HepG2 (cell line): ENCODE measurements around the gene ALG8. TPM values are rescaled to one million over a fixed set of nuclear protein-coding genes. Genes with fewer than 3 reads are reported as not detected.

Experiments used
- ATAC-seq: fragments of 200-7000 bp; cut with Tn5 transposase; 3 replicates; pipeline ENCODE4 v1.9.1; 2020; ENCODE audit warnings: mild to moderate bottlenecking, moderate library complexity
- BruUV-seq: library from RNA; stranded (reverse); fragments of 400-500 nt; replicated peaks from 2 replicates; lab custom pipeline; 2021; lab: Mats Ljungman, UMichigan
- CTCF ChIA-PET: fragments of 300-600 bp; formaldehyde crosslinking; extraction: SDS; loops from one replicate; lab custom pipeline; 2021; ENCODE audit warnings: low total read pairs, inconsistent platforms, low intra/inter-chr PET ratio; lab: Yijun Ruan, JAX
- POLR2A ChIA-PET: fragments of 350-600 bp; sonication (Branson Sonifier 250); formaldehyde crosslinking; loops from one replicate; lab custom pipeline; 2020; ENCODE audit warnings: antibody characterized with exemption, inconsistent platforms; lab: Yijun Ruan, JAX
- DNase-seq: peaks from one replicate; pipeline ENCODE4 v3.0.0-alpha.2; 2015; ENCODE audit warnings: low spot score
- FAIRE-seq: peaks from 3 replicates; lab custom pipeline; 2011; peaks lifted over from hg19 to GRCh38; lab: Jason Lieb, UNC
- H2AFZ ChIP-seq: one replicate; pipeline ENCODE4 v1.6.1; 2011; ENCODE audit warnings: low read length, inconsistent platforms
- H3K27ac ChIP-seq: fragments of 300-600 bp; 3 replicates; pipeline ENCODE4 v1.8.0; 2011; ENCODE audit warnings: mixed run types, mild to moderate bottlenecking, mixed read lengths, low read length, inconsistent platforms; ENCODE audit not compliant: insufficient read depth; ENCODE audit errors: extremely low read length
- H3K27me3 ChIP-seq, 2 experiments: fragments of 200-600 bp in 1 of 2; 2 replicates in 1 of 2; 3 replicates in 1 of 2; pipeline versions ENCODE4 v1.6.0 to v1.8.0; 2011; ENCODE audit warnings: low read length in 2 of 2, mild to moderate bottlenecking in 2 of 2, moderate library complexity in 2 of 2, inconsistent platforms in 1 of 2; ENCODE audit not compliant: insufficient read depth in 2 of 2, control insufficient read depth in 1 of 2
- H3K36me3 ChIP-seq, 2 experiments: fragments of 200-600 bp in 1 of 2; replicated peaks in 1 of 2; 2 replicates in 1 of 2; 3 replicates in 1 of 2; pipeline versions ENCODE4 v1.5.1 to v1.8.0; 2011; ENCODE audit warnings: low read length in 2 of 2, inconsistent platforms in 1 of 2; ENCODE audit not compliant: insufficient read depth in 2 of 2, control insufficient read depth in 1 of 2
- H3K4me1 ChIP-seq: 2 replicates; pipeline ENCODE4 v1.5.1; 2012; ENCODE audit warnings: low read length, inconsistent platforms; ENCODE audit not compliant: insufficient read depth
- H3K4me2 ChIP-seq: 2 replicates; pipeline ENCODE4 v1.6.0; 2011; ENCODE audit warnings: low read depth, low read length, inconsistent platforms
- H3K4me3 ChIP-seq, 3 experiments: fragments of 200-600 bp in 1 of 3; sonication (generic), shearing (Covaris generic) in 1 of 3; replicated peaks in 1 of 3; 2 replicates each; pipeline ENCODE4 v1.5.1; 2011 to 2016; ENCODE audit warnings: low read length in 3 of 3, inconsistent platforms in 2 of 3, low read depth in 2 of 3, mild to moderate bottlenecking in 2 of 3, control low read depth in 1 of 3, mixed read lengths in 1 of 3; ENCODE audit not compliant: insufficient read depth in 1 of 3
- H3K79me2 ChIP-seq: one replicate; pipeline ENCODE4 v1.6.1; 2011; ENCODE audit warnings: low read length, inconsistent platforms; ENCODE audit not compliant: insufficient read depth
- H3K9ac ChIP-seq: 2 replicates; pipeline ENCODE4 v1.6.0; 2011; ENCODE audit warnings: mild to moderate bottlenecking, low read depth, low read length, inconsistent platforms; ENCODE audit not compliant: insufficient read depth
- H3K9me3 ChIP-seq: 2 replicates; pipeline ENCODE4 v1.5.1; 2012; ENCODE audit warnings: mild to moderate bottlenecking, low read length
- H4K20me1 ChIP-seq: 2 replicates; pipeline ENCODE4 v1.6.0; 2011; ENCODE audit warnings: inconsistent platforms, mild to moderate bottlenecking, low read length, moderate library complexity; ENCODE audit not compliant: insufficient read depth
- AFF4 ChIP-seq: sonication (generic); formaldehyde crosslinking; IDR thresholded peaks from 2 replicates; pipeline ENCODE4 v1.4.0; 2020; ENCODE audit warnings: missing genetic modification reagents
- ARID2 ChIP-seq: sonication (generic); formaldehyde crosslinking; IDR thresholded peaks from 2 replicates; pipeline ENCODE4 v1.8.1; 2022; ENCODE audit warnings: mild to moderate bottlenecking, missing genetic modification reagents, borderline replicate concordance
- ATAD3A ChIP-seq: sonication (generic); formaldehyde crosslinking; IDR thresholded peaks from 2 replicates; pipeline ENCODE4 v1.4.0; 2020; ENCODE audit warnings: missing genetic modification reagents
- IRF2 ChIP-seq: IDR thresholded peaks from 2 replicates; pipeline ENCODE4 v1.6.1; 2018; ENCODE audit warnings: missing genetic modification reagents, missing compliant biosample characterization
- KLF6 ChIP-seq: IDR thresholded peaks from 2 replicates; pipeline ENCODE4 v1.8.0; 2016; ENCODE audit warnings: missing biosample characterization, missing genetic modification reagents
- MXI1 ChIP-seq: IDR thresholded peaks from 3 replicates; pipeline ENCODE4 v1.6.1; 2012; ENCODE audit warnings: low read depth, low read length, inconsistent platforms, borderline replicate concordance
- NFKBIZ ChIP-seq: IDR thresholded peaks from 2 replicates; pipeline ENCODE4 v1.6.1; 2018; ENCODE audit warnings: missing genetic modification reagents, missing compliant biosample characterization
- RELA ChIP-seq: sonication (generic); formaldehyde crosslinking; IDR thresholded peaks from 2 replicates; pipeline ENCODE4 v1.4.0; 2020; ENCODE audit warnings: missing genetic modification reagents
- ZNF121 ChIP-seq: sonication (generic); formaldehyde crosslinking; IDR thresholded peaks from 2 replicates; pipeline ENCODE4 v1.5.0; 2020; ENCODE audit warnings: mild to moderate bottlenecking, missing genetic modification reagents
- WGBS: methylation state at CpG from one replicate; pipeline ENCODE4 v1.1.6; 2017; ENCODE audit warnings: low lambda C conversion rate; 5-methylcytosine and 5-hydroxymethylcytosine counted together
- in situ Hi-C: cut with HindIII; loops from 2 replicates; pipeline ENCODE4 v1.10.0; 2017; ENCODE audit warnings: low pct_unique_long_range_greater_than_20kb; ENCODE audit not compliant: extremely low pct_ligation_motif_present
- intact Hi-C: fragments of 100-400 bp; cut with micrococcal nuclease; formaldehyde crosslinking; loops from one replicate; pipeline ENCODE4 v1.10.0; 2022; ENCODE audit not compliant: unreplicated experiment
- polyA plus RNA-seq, 8 experiments: library from polyadenylated mRNA; depleted of rRNA in 3 of 8; stranded (reverse) in 7 of 8; unstranded in 1 of 8; fragments of >200 nt; fragmentation: Illumina TruSeq in 4 of 8; extraction: Trizol in 4 of 8; gene quantifications; 2 replicates each; pipeline versions ENCODE4 v1.2.1 to v1.2.3, GENCODE V29; 2011 to 2016; ENCODE audit warnings: low read depth in 4 of 8, missing spikeins in 1 of 8, mixed read lengths in 1 of 8; ENCODE audit not compliant: insufficient read depth in 1 of 8
- total RNA-seq, 5 experiments: library from RNA; depleted of rRNA; stranded (reverse); fragments of >200 nt; fragmentation: Illumina TruSeq; extraction: Trizol; gene quantifications; 2 replicates each; pipeline ENCODE4 v1.2.3, GENCODE V29; 2016; ENCODE audit warnings: low read depth in 1 of 5
- TF ChIP-seq, protein P1 (sequence below): sonication (generic); formaldehyde crosslinking; IDR thresholded peaks from 2 replicates; pipeline ENCODE4 v1.5.0; 2020; ENCODE audit warnings: mild to moderate bottlenecking, missing genetic modification reagents, borderline replicate concordance
- TF ChIP-seq, protein P2 (sequence below): sonication (generic); formaldehyde crosslinking; IDR thresholded peaks from 2 replicates; pipeline ENCODE4 v1.4.0; 2020; ENCODE audit warnings: missing genetic modification reagents, mild to moderate bottlenecking, borderline replicate concordance
- TF ChIP-seq, protein P3 (sequence below): sonication (generic); formaldehyde crosslinking; IDR thresholded peaks from 2 replicates; pipeline ENCODE4 v1.5.0; 2020; ENCODE audit warnings: mild to moderate bottlenecking, missing genetic modification reagents

The ALG8 gene
- total and polyA plus RNA-seq, 2 of the 13 experiments (the other 11 are each of a cell fraction or from before 2014, with no cell fraction given): 75.8 to 88.0 TPM

- no peaks in the 10 kb centered on the region for H3K9me3 ChIP-seq
- DNase-seq (no peak), FAIRE-seq (no peak), ATAC-seq (no peak)
- H4K20me1 ChIP-seq: peaks cover 36% of the 10 kb centered on the region
- intact Hi-C loops (loop anchor here (5.0 kb wide), 1 partner anchor 110 kb away; the partner anchor contains the start of genes KCTD21 and USP35), in situ Hi-C loops (no loop called here)
- peak overlapping the region; percentile 21 for H3K27ac ChIP-seq
- no peak overlapping the region for H2AFZ ChIP-seq
- POLR2A ChIA-PET: interaction anchor here (1.1 to 5.0 kb wide), 8 partner anchors 10 to 94 kb away, joined by 3 to 37 read pairs (median 8); partner anchors contain the start of genes ALG8 and INTS4
- no peaks in the 10 kb centered on the region; a peak in 1 of 5 replicates for H3K27me3 ChIP-seq
- H3K79me2 ChIP-seq: peaks cover 79% of the 10 kb centered on the region
- peak overlapping the region; percentile 5 to 96 (median 86); a peak in 5 of 6 replicates for H3K4me3 ChIP-seq
- peak overlapping the region; percentile 84 for H3K4me2 ChIP-seq
- WGBS: 52% methylated on average over 6 of the region's 6 CpGs
- peak overlapping the region; percentile 25; the same call in 1 of the 2 replicates for H3K9ac ChIP-seq
- peaks cover 79% of the 10 kb centered on the region for H3K4me1 ChIP-seq
- peaks cover 2 to 24% of the 10 kb centered on the region in 2 experiments for H3K36me3 ChIP-seq
- CTCF ChIA-PET: no interaction called here
- BruUV-seq: no TSS peak
- TF ChIP-seq IRF2: no peak
- no peak for TF ChIP-seq KLF6 (CRISPR knock-in tag)
- TF ChIP-seq ZNF121 (CRISPR knock-in tag): peak; percentile 77
- TF ChIP-seq ARID2: no peak
- TF ChIP-seq MXI1: no peak
- TF ChIP-seq, protein P1, sequence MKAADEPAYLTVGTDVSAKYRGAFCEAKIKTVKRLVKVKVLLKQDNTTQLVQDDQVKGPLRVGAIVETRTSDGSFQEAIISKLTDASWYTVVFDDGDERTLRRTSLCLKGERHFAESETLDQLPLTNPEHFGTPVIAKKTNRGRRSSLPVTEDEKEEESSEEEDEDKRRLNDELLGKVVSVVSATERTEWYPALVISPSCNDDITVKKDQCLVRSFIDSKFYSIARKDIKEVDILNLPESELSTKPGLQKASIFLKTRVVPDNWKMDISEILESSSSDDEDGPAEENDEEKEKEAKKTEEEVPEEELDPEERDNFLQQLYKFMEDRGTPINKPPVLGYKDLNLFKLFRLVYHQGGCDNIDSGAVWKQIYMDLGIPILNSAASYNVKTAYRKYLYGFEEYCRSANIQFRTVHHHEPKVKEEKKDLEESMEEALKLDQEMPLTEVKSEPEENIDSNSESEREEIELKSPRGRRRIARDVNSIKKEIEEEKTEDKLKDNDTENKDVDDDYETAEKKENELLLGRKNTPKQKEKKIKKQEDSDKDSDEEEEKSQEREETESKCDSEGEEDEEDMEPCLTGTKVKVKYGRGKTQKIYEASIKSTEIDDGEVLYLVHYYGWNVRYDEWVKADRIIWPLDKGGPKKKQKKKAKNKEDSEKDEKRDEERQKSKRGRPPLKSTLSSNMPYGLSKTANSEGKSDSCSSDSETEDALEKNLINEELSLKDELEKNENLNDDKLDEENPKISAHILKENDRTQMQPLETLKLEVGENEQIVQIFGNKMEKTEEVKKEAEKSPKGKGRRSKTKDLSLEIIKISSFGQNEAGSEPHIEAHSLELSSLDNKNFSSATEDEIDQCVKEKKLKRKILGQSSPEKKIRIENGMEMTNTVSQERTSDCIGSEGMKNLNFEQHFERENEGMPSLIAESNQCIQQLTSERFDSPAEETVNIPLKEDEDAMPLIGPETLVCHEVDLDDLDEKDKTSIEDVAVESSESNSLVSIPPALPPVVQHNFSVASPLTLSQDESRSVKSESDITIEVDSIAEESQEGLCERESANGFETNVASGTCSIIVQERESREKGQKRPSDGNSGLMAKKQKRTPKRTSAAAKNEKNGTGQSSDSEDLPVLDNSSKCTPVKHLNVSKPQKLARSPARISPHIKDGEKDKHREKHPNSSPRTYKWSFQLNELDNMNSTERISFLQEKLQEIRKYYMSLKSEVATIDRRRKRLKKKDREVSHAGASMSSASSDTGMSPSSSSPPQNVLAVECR (CRISPR knock-in tag): 0 out of 2 replicates have a peak, but pooled peaks have one; percentile 11
- TF ChIP-seq NFKBIZ (CRISPR knock-in tag): no peak
- TF ChIP-seq, protein P2, sequence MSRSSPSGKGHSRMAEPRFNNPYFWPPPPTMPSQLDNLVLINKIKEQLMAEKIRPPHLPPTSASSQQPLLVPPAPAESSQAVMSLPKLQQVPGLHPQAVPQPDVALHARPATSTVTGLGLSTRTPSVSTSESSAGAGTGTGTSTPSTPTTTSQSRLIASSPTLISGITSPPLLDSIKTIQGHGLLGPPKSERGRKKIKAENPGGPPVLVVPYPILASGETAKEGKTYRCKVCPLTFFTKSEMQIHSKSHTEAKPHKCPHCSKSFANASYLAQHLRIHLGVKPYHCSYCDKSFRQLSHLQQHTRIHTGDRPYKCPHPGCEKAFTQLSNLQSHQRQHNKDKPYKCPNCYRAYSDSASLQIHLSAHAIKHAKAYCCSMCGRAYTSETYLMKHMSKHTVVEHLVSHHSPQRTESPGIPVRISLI (CRISPR knock-in tag): peak; percentile 15; the same call in 1 of the 2 replicates
- TF ChIP-seq AFF4 (CRISPR knock-in tag): no peak
- no peak for TF ChIP-seq ATAD3A (CRISPR knock-in tag)
- TF ChIP-seq RELA (CRISPR knock-in tag): no peak
- TF ChIP-seq, protein P3, sequence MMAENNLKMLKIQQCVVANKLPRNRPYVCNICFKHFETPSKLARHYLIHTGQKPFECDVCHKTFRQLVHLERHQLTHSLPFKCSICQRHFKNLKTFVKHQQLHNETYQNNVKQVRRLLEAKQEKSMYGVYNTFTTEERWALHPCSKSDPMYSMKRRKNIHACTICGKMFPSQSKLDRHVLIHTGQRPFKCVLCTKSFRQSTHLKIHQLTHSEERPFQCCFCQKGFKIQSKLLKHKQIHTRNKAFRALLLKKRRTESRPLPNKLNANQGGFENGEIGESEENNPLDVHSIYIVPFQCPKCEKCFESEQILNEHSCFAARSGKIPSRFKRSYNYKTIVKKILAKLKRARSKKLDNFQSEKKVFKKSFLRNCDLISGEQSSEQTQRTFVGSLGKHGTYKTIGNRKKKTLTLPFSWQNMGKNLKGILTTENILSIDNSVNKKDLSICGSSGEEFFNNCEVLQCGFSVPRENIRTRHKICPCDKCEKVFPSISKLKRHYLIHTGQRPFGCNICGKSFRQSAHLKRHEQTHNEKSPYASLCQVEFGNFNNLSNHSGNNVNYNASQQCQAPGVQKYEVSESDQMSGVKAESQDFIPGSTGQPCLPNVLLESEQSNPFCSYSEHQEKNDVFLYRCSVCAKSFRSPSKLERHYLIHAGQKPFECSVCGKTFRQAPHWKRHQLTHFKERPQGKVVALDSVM (CRISPR knock-in tag): peak; percentile 95
Observed at GRCh38 chr11:78076733-78077403, 62.6 kb downstream of the ALG8 start.
